H1 (cell line): Measurements from ENCODE around the gene BBX. TPM values are rescaled to one million over a fixed set of nuclear protein-coding genes. Genes with fewer than 3 reads are reported as not detected.

Experiments
- CTCF ChIA-PET: fragments of 300-600 bp; sonication (Branson Sonifier 250); formaldehyde crosslinking; loops from one replicate; lab custom pipeline; 2021; ENCODE audit not compliant: partially characterized antibody; lab: Charles Lee
- POLR2A ChIA-PET: fragments of 300-600 bp; sonication (Branson Sonifier 250); formaldehyde crosslinking; loops from one replicate; lab custom pipeline; 2021; ENCODE audit warnings: inconsistent platforms; ENCODE audit not compliant: partially characterized antibody; lab: Charles Lee
- DNase-seq, 2 experiments: peaks; one replicate each; pipeline versions ENCODE4 v3.0.0 to v3.0.0-alpha.2; 2010 to 2022; ENCODE audit warnings: low spot score in 2 of 2, low read depth in 1 of 2, mixed read lengths in 1 of 2
- FAIRE-seq: peaks from 2 replicates; lab custom pipeline; 2011; peaks lifted over from hg19 to GRCh38; lab: Jason Lieb, UNC
- H2AFZ ChIP-seq: 2 replicates; pipeline ENCODE4 v1.8.1; 2012; ENCODE audit warnings: low read length, inconsistent platforms
- H2AK5ac ChIP-seq: 2 replicates; pipeline ENCODE4 v1.6.1; 2013; ENCODE audit warnings: low read depth, low read length
- H2BK120ac ChIP-seq: replicated peaks from 2 replicates; pipeline ENCODE3; 2013; ENCODE audit warnings: low read depth, low read length, inconsistent platforms
- H2BK12ac ChIP-seq: 2 replicates; pipeline ENCODE4 v1.6.1; 2013; ENCODE audit warnings: low read depth, low read length
- H2BK15ac ChIP-seq: 2 replicates; pipeline ENCODE4 v1.6.1; 2013; ENCODE audit warnings: low read length
- H2BK20ac ChIP-seq: 2 replicates; pipeline ENCODE4 v1.6.1; 2013; ENCODE audit warnings: low read length
- H2BK5ac ChIP-seq: 2 replicates; pipeline ENCODE4 v1.6.1; 2013; ENCODE audit warnings: low read depth, low read length
- H3K14ac ChIP-seq: 2 replicates; pipeline ENCODE4 v1.6.1; 2013; ENCODE audit warnings: inconsistent platforms; ENCODE audit not compliant: insufficient read length
- H3K18ac ChIP-seq: 2 replicates; pipeline ENCODE4 v1.6.1; 2013; ENCODE audit warnings: low read length; ENCODE audit errors: extremely low read depth
- H3K23ac ChIP-seq: 2 replicates; pipeline ENCODE4 v1.6.1; 2013; ENCODE audit warnings: inconsistent platforms; ENCODE audit not compliant: insufficient read length
- H3K23me2 ChIP-seq: 2 replicates; pipeline ENCODE4 v1.6.1; 2013; ENCODE audit warnings: low read depth, low read length
- H3K27ac ChIP-seq: 2 replicates; pipeline ENCODE4 v1.6.1; 2011; ENCODE audit warnings: low read depth, low read length, inconsistent platforms
- H3K27me3 ChIP-seq, 4 experiments: replicated peaks in 1 of 4; 1 replicate in 1 of 4; 2 replicates in 3 of 4; pipeline versions ENCODE4 v1.6.1 to v1.8.1; 2011 to 2013; ENCODE audit warnings: low read length in 3 of 4, mild to moderate bottlenecking in 3 of 4, inconsistent platforms in 2 of 4, mixed read lengths in 2 of 4, moderate library complexity in 1 of 4; ENCODE audit not compliant: control insufficient read depth in 3 of 4, insufficient read depth in 3 of 4; ENCODE audit errors: extremely low read depth in 1 of 4
- H3K36me3 ChIP-seq, 4 experiments: 2 replicates each; pipeline versions ENCODE4 v1.6.1 to v1.8.1; 2011 to 2013; ENCODE audit warnings: mild to moderate bottlenecking in 4 of 4, low read length in 3 of 4, moderate library complexity in 2 of 4, control low read depth in 1 of 4, inconsistent platforms in 1 of 4; ENCODE audit not compliant: insufficient read depth in 4 of 4, control insufficient read depth in 2 of 4
- H3K4ac ChIP-seq: replicated peaks from 2 replicates; pipeline ENCODE3; 2013; ENCODE audit warnings: low read length, low read depth, mixed read lengths, inconsistent platforms; ENCODE audit not compliant: insufficient read length
- H3K4me1 ChIP-seq, 4 experiments: replicated peaks in 1 of 4; 1 replicate in 1 of 4; 2 replicates in 3 of 4; pipeline versions ENCODE4 v1.6.1 to v1.8.1; 2011 to 2013; ENCODE audit warnings: low read length in 3 of 4, inconsistent platforms in 2 of 4, mixed read lengths in 1 of 4; ENCODE audit not compliant: insufficient read depth in 4 of 4, control insufficient read depth in 3 of 4
- H3K4me2 ChIP-seq, 2 experiments: 2 replicates each; pipeline versions ENCODE4 v1.6.1 to v1.8.1; 2011 to 2013; ENCODE audit warnings: low read depth in 2 of 2, low read length in 2 of 2, control low read depth in 1 of 2, inconsistent platforms in 1 of 2, mild to moderate bottlenecking in 1 of 2; ENCODE audit not compliant: insufficient read depth in 1 of 2
- H3K4me3 ChIP-seq, 4 experiments: fragments of 200-600, 300-600 bp in 1 of 4; sonication (generic), shearing (Covaris generic), sonication (Bioruptor Twin) in 1 of 4; 2 replicates each; pipeline versions ENCODE4 v1.5.1 to v1.8.1; 2011 to 2016; ENCODE audit warnings: low read length in 4 of 4, low read depth in 3 of 4, control low read depth in 2 of 4, inconsistent platforms in 2 of 4, mild to moderate bottlenecking in 2 of 4, mixed read lengths in 1 of 4, moderate library complexity in 1 of 4; ENCODE audit not compliant: insufficient read depth in 2 of 4; ENCODE audit errors: extremely low read depth in 1 of 4
- H3K56ac ChIP-seq: replicated peaks from 2 replicates; pipeline ENCODE3; 2013; ENCODE audit warnings: low read depth, mild to moderate bottlenecking, mixed read lengths, low read length, inconsistent platforms; ENCODE audit not compliant: insufficient read length
- H3K79me1 ChIP-seq: 2 replicates; pipeline ENCODE4 v1.6.1; 2013; ENCODE audit warnings: low read depth, low read length, control low read depth
- H3K79me2 ChIP-seq, 2 experiments: 2 replicates each; pipeline versions ENCODE4 v1.6.1 to v1.8.1; 2012 to 2013; ENCODE audit warnings: low read length in 2 of 2, mild to moderate bottlenecking in 2 of 2, inconsistent platforms in 1 of 2; ENCODE audit not compliant: insufficient read depth in 2 of 2, control insufficient read depth in 1 of 2
- H3K9ac ChIP-seq, 4 experiments: replicated peaks in 1 of 4; 1 replicate in 1 of 4; 2 replicates in 3 of 4; pipeline versions ENCODE4 v1.6.1 to v1.8.1; 2011 to 2013; ENCODE audit warnings: low read depth in 3 of 4, low read length in 3 of 4, control low read depth in 2 of 4, mild to moderate bottlenecking in 2 of 4, moderate library complexity in 2 of 4, inconsistent platforms in 1 of 4; ENCODE audit errors: extremely low read depth in 1 of 4
- H3K9me3 ChIP-seq, 2 experiments: 2 replicates each; pipeline versions ENCODE4 v1.6.1 to v1.8.1; 2012 to 2013; ENCODE audit warnings: mild to moderate bottlenecking in 2 of 2, moderate library complexity in 2 of 2, control low read depth in 1 of 2, inconsistent platforms in 1 of 2, low read depth in 1 of 2, low read length in 1 of 2, mixed read lengths in 1 of 2; ENCODE audit not compliant: insufficient read depth in 2 of 2
- H4K20me1 ChIP-seq, 2 experiments: replicated peaks in 1 of 2; 2 replicates each; pipeline versions ENCODE3 to v1.8.1; 2011 to 2013; ENCODE audit warnings: inconsistent platforms in 2 of 2, low read length in 2 of 2, mild to moderate bottlenecking in 1 of 2; ENCODE audit not compliant: insufficient read depth in 2 of 2, control insufficient read depth in 1 of 2
- H4K5ac ChIP-seq: 2 replicates; pipeline ENCODE4 v1.6.1; 2013; ENCODE audit warnings: low read length, low read depth, mixed read lengths, inconsistent platforms; ENCODE audit not compliant: insufficient read length
- H4K8ac ChIP-seq: 2 replicates; pipeline ENCODE4 v1.8.0; 2013; ENCODE audit warnings: mild to moderate bottlenecking, moderate library complexity, low read length, inconsistent platforms; ENCODE audit not compliant: insufficient read depth; ENCODE audit errors: extremely low read depth
- H4K91ac ChIP-seq: replicated peaks from 2 replicates; pipeline ENCODE3; 2013; ENCODE audit warnings: low read length, mixed read lengths, inconsistent platforms; ENCODE audit not compliant: insufficient read length
- WGBS, 2 experiments: shearing (Covaris generic) in 1 of 2; methylation state at CpG; one replicate each; pipeline versions ENCODE4 v1.1.6 to v1.1.7; 2013 to 2015; ENCODE audit warnings: low lambda C conversion rate in 2 of 2, mixed read lengths in 2 of 2, inconsistent platforms in 1 of 2, low coverage in 1 of 2, missing lambda C conversion rate in 1 of 2; ENCODE audit not compliant: insufficient replicate concordance in 2 of 2, insufficient coverage in 1 of 2, insufficient read length in 1 of 2; ENCODE audit errors: extremely low coverage in 1 of 2, missing lambda C conversion rate in 1 of 2; 5-methylcytosine and 5-hydroxymethylcytosine counted together
- polyA plus RNA-seq, 7 experiments: library from polyadenylated mRNA; depleted of rRNA in 3 of 7; stranded (reverse) in 5 of 7; unstranded in 2 of 7; fragments of >200 nt in 5 of 7; fragments of 200-250 nt in 2 of 7; gene quantifications; 1 replicate in 5 of 7; 2 replicates in 1 of 7; 4 replicates in 1 of 7; pipeline versions ENCODE4 v1.2.1 to v1.2.3, GENCODE V29; 2011 to 2013; ENCODE audit warnings: missing spikeins in 2 of 7, mixed read lengths in 2 of 7
- total RNA-seq: library from RNA; stranded (reverse); fragmentation: NEBNext Ultra II Directional; extraction: Animal tissue kit (Norgen Biotek cat#: 25700); gene quantifications from 2 replicates; pipeline ENCODE4 v1.2.1, GENCODE V29; 2021

BBX gene
- total and polyA plus RNA-seq, 2 of the 8 experiments (the other 6 are each of a cell fraction or from before 2014, with no cell fraction given): 11.0 to 42.5 TPM

- Histone ChIP-seq H4K5ac (no peak overlapping the region), H2BK5ac (no peak overlapping the region), H2BK15ac (no peak overlapping the region), H4K8ac (no peak overlapping the region), H3K23ac (no peak overlapping the region), H3K36me3 (no peaks in the 10 kb centered on the region), H3K4me2 (no peak overlapping the region), H3K79me1 (no peaks in the 10 kb centered on the region), H3K14ac (no peak overlapping the region), H4K20me1 (no peaks in the 10 kb centered on the region), H3K4me3 (no peak overlapping the region), H3K79me2 (peaks cover 2 to 4% of the 10 kb centered on the region in 2 experiments; a peak in 2 of 4 replicates), H2BK20ac (no peak overlapping the region), H2AFZ (no peak overlapping the region), H3K18ac (no peak overlapping the region), H3K4ac (no peak overlapping the region), H3K27me3 (no peaks in the 10 kb centered on the region), H3K9me3 (no peaks in the 10 kb centered on the region), H4K91ac (no peak overlapping the region), H2BK120ac (no peak overlapping the region), H3K27ac (no peak overlapping the region), H3K4me1 (peaks cover 0 to 7% (median under 1%) of the 10 kb centered on the region in 4 experiments; a peak in 1 of 7 replicates), H3K9ac (no peak overlapping the region), H3K56ac (no peak overlapping the region), H3K23me2 (no peaks in the 10 kb centered on the region), H2BK12ac (no peak overlapping the region), H2AK5ac (no peak overlapping the region)
- FAIRE-seq (no peak), DNase-seq (no peak)
- 86% methylated on average over 5 of the region's 5 CpGs; no CpG with 5 or more reads in 1 of the 2 experiments for WGBS, 2 experiments
- ChIA-PET CTCF (no interaction called here), POLR2A (no interaction called here)
Measured at GRCh38 chr3:107637416-107638183, 114.8 kb downstream of the BBX start.
